K562 (cell line): ENCODE measurements around the gene CMTM8. TPM values are rescaled to one million over a fixed set of nuclear protein-coding genes. Genes with fewer than 3 reads are reported as not detected.

Experiments
- ATAC-seq: fragments of 200-7000 bp; cut with Tn5 transposase; 3 replicates; pipeline ENCODE4 v1.9.1; 2020; ENCODE audit warnings: moderate library complexity
- BruUV-seq: library from RNA; stranded (reverse); fragments of 400-500 nt; replicated peaks from 2 replicates; lab custom pipeline; 2021; lab: Mats Ljungman, UMichigan
- CTCF ChIA-PET: fragments of 300-600 bp; formaldehyde crosslinking; extraction: SDS; loops from one replicate; lab custom pipeline; 2021; ENCODE audit warnings: low intra/inter-chr PET ratio; lab: Yijun Ruan, JAX
- POLR2A ChIA-PET: fragments of 300-600, 350-650 bp; sonication (Branson Sonifier 250); formaldehyde crosslinking; extraction: SDS; loops from one replicate; lab custom pipeline; 2021; ENCODE audit warnings: antibody characterized with exemption, inconsistent platforms; lab: Yijun Ruan, JAX
- DNase-seq, 4 experiments: peaks; one replicate each; pipeline versions ENCODE4 v3.0.0 to v3.0.0-alpha.2; 2011 to 2018; ENCODE audit warnings: low spot score in 3 of 4, mixed read lengths in 3 of 4; ENCODE audit errors: extremely low read depth in 1 of 4
- FAIRE-seq: peaks from 2 replicates; lab custom pipeline; 2011; peaks lifted over from hg19 to GRCh38; lab: Jason Lieb, UNC
- H2AFZ ChIP-seq: 2 replicates; pipeline ENCODE4 v1.6.0; 2011; ENCODE audit warnings: low read depth, low read length, control low read depth, inconsistent platforms
- H3K27ac ChIP-seq: fragments of 200-600 bp; 3 replicates; pipeline ENCODE4 v1.8.0; 2011; ENCODE audit warnings: low read depth, mild to moderate bottlenecking, control low read depth, inconsistent platforms, low read length, moderate library complexity, mixed read lengths; ENCODE audit errors: extremely low read depth
- H3K27me3 ChIP-seq, 2 experiments: fragments of 300-600 bp in 1 of 2; 2 replicates in 1 of 2; 3 replicates in 1 of 2; pipeline versions ENCODE4 v1.6.0 to v1.8.0; 2011; ENCODE audit warnings: inconsistent platforms in 2 of 2, low read length in 2 of 2, mild to moderate bottlenecking in 1 of 2, mixed read lengths in 1 of 2, moderate library complexity in 1 of 2; ENCODE audit not compliant: control insufficient read depth in 2 of 2, insufficient read depth in 2 of 2
- H3K36me3 ChIP-seq: fragments of 300-600 bp; 3 replicates; pipeline ENCODE4 v1.8.0; 2011; ENCODE audit warnings: mild to moderate bottlenecking, low read length, inconsistent platforms; ENCODE audit not compliant: control insufficient read depth, insufficient read depth
- H3K4me1 ChIP-seq, 2 experiments: fragments of 200-600 bp in 1 of 2; replicated peaks in 1 of 2; 2 replicates in 1 of 2; 3 replicates in 1 of 2; pipeline versions ENCODE4 v1.5.1 to v1.8.0; 2011; ENCODE audit warnings: inconsistent platforms in 2 of 2, low read length in 2 of 2, mild to moderate bottlenecking in 1 of 2, mixed read lengths in 1 of 2, moderate library complexity in 1 of 2; ENCODE audit not compliant: control insufficient read depth in 2 of 2, insufficient read depth in 2 of 2
- H3K4me2 ChIP-seq: 2 replicates; pipeline ENCODE4 v1.6.1; 2011; ENCODE audit warnings: low read length, control low read depth, inconsistent platforms, mixed read lengths; ENCODE audit not compliant: insufficient read depth
- H3K4me3 ChIP-seq: fragments of 200-600 bp; sonication (generic), shearing (Covaris generic); 2 replicates; pipeline ENCODE4 v1.5.1; 2016; ENCODE audit warnings: control low read depth, inconsistent platforms
- H3K79me2 ChIP-seq: fragments of 200-600 bp; 3 replicates; pipeline ENCODE4 v1.8.0; 2011; ENCODE audit warnings: low read length, inconsistent platforms; ENCODE audit not compliant: control insufficient read depth, insufficient read depth
- H3K9ac ChIP-seq, 2 experiments: 2 replicates each; pipeline versions ENCODE4 v1.6.0 to v1.6.1; 2011; ENCODE audit warnings: low read depth in 2 of 2, low read length in 2 of 2, control low read depth in 1 of 2, inconsistent platforms in 1 of 2, mild to moderate bottlenecking in 1 of 2, mixed read lengths in 1 of 2; ENCODE audit not compliant: insufficient read depth in 1 of 2
- H3K9me1 ChIP-seq: one replicate; pipeline ENCODE4 v1.6.0; 2011; ENCODE audit warnings: inconsistent platforms, mild to moderate bottlenecking, low read length, moderate library complexity; ENCODE audit not compliant: control insufficient read depth, insufficient read depth
- H3K9me3 ChIP-seq: replicated peaks from 2 replicates; pipeline ENCODE4 v1.5.1; 2011; ENCODE audit warnings: low read depth, low read length, inconsistent platforms; ENCODE audit not compliant: control insufficient read depth, insufficient read depth
- H4K20me1 ChIP-seq: replicated peaks from 2 replicates; pipeline ENCODE4 v1.6.1; 2011; ENCODE audit warnings: low read length, inconsistent platforms, mixed read lengths; ENCODE audit not compliant: control insufficient read depth, insufficient read depth
- CCNT2 ChIP-seq: IDR thresholded peaks from 2 replicates; pipeline ENCODE4 v1.6.1; 2011; ENCODE audit warnings: borderline replicate concordance, low read depth, mild to moderate bottlenecking, moderate library complexity, mixed read lengths, low read length; ENCODE audit not compliant: insufficient read length; ENCODE audit errors: extremely low read depth
- CEBPB ChIP-seq: fragments of 450-650 bp; IDR thresholded peaks from 2 replicates; pipeline ENCODE4 v1.6.1; 2016; ENCODE audit warnings: missing genetic modification characterization, missing compliant biosample characterization
- DIDO1 ChIP-seq: fragments of 450-650 bp; IDR thresholded peaks from 2 replicates; pipeline ENCODE4 v1.6.1; 2016; ENCODE audit warnings: low read depth, missing biosample characterization, missing genetic modification characterization
- MAFG ChIP-seq: fragments of 450-650 bp; conservative IDR thresholded peaks from 2 replicates; pipeline ENCODE4 v1.6.1; 2016; ENCODE audit warnings: missing genetic modification characterization, missing compliant biosample characterization
- MED1 ChIP-seq: sonication (generic); formaldehyde crosslinking; IDR thresholded peaks from 2 replicates; pipeline ENCODE4 v1.8.1; 2023; ENCODE audit warnings: missing genetic modification reagents, borderline replicate concordance
- MTA1 ChIP-seq: fragments of 450-650 bp; IDR thresholded peaks from 2 replicates; pipeline ENCODE4 v1.6.1; 2017; ENCODE audit warnings: borderline replicate concordance
- PTTG1 ChIP-seq: fragments of 450-650 bp; IDR thresholded peaks from 2 replicates; pipeline ENCODE4 v1.6.1; 2016; ENCODE audit warnings: low read depth, mild to moderate bottlenecking, missing genetic modification characterization, missing compliant biosample characterization
- SLC30A9 ChIP-seq: fragments of 250-450 bp; sonication (Bioruptor Pico); IDR thresholded peaks from 2 replicates; pipeline ENCODE4 v1.8.0; 2022; ENCODE audit warnings: mild to moderate bottlenecking, moderate library complexity
- ZNF23 ChIP-seq: fragments of 250-450 bp; sonication (Bioruptor Pico); IDR thresholded peaks from 2 replicates; pipeline ENCODE4 v1.4.0; 2020; ENCODE audit warnings: mild to moderate bottlenecking
- ZNF57 ChIP-seq: fragments of 450-650 bp; formaldehyde crosslinking; IDR thresholded peaks from 2 replicates; pipeline ENCODE4 v1.4.0; 2020; ENCODE audit warnings: mild to moderate bottlenecking, moderate library complexity
- WGBS: fragments of 100-300 bp; shearing (Covaris generic); methylation state at CpG from one replicate; pipeline ENCODE4 v1.1.6; 2016; ENCODE audit warnings: low coverage, mixed read lengths; ENCODE audit not compliant: insufficient coverage; ENCODE audit errors: missing lambda C conversion rate; 5-methylcytosine and 5-hydroxymethylcytosine counted together
- in situ Hi-C: fragments of 300-500 bp; cut with MboI; formaldehyde crosslinking; loops from 4 replicates; pipeline ENCODE4 v1.15.0; 2018; ENCODE audit warnings: inconsistent platforms, mixed read lengths
- intact Hi-C: fragments of 100-400 bp; cut with micrococcal nuclease; formaldehyde crosslinking; loops from 2 replicates; pipeline ENCODE4 v1.14.2; 2022
- polyA plus RNA-seq, 8 experiments: library from polyadenylated mRNA; depleted of rRNA in 4 of 8; stranded (reverse) in 5 of 8; unstranded in 3 of 8; fragments of >200 nt; fragmentation: Nextera tagmentation in 2 of 8; fragmentation: Illumina TruSeq in 1 of 8; extraction: Ambion mirVana in 2 of 8; extraction: Trizol in 1 of 8; gene quantifications; 2 replicates each; pipeline versions ENCODE4 v1.2.1 to v1.2.3, GENCODE V29; 2011 to 2014; ENCODE audit warnings: inconsistent platforms in 1 of 8, missing spikeins in 1 of 8
- total RNA-seq, 7 experiments: library from RNA; depleted of rRNA in 6 of 7; stranded (reverse); fragments of >200 nt in 6 of 7; fragmentation: Illumina TruSeq in 2 of 7; extraction: Trizol in 2 of 7; gene quantifications; 2 replicates each; pipeline versions ENCODE4 v1.2.1 to v1.2.3, GENCODE V29; 2011 to 2021; ENCODE audit warnings: low replicate concordance in 1 of 7
- TF ChIP-seq, protein P1 (sequence below), 3 experiments: IDR thresholded peaks in 2 of 3; conservative IDR thresholded peaks in 1 of 3; 2 replicates each; pipeline ENCODE4 v1.5.1; 2011 to 2012; ENCODE audit warnings: low read length in 3 of 3, mild to moderate bottlenecking in 3 of 3, control low read depth in 2 of 3, improper control_type of control experiment in 1 of 3, inconsistent platforms in 1 of 3, low read depth in 1 of 3, mixed read lengths in 1 of 3, moderate library complexity in 1 of 3; ENCODE audit not compliant: insufficient read depth in 2 of 3
- TF ChIP-seq, protein P2 (sequence below): sonication (generic); formaldehyde crosslinking; IDR thresholded peaks from 2 replicates; pipeline ENCODE4 v1.8.0; 2022; ENCODE audit warnings: missing genetic modification reagents, mild to moderate bottlenecking, moderate library complexity, borderline replicate concordance
- TF ChIP-seq, protein P3 (sequence below): fragments of 450-650 bp; IDR thresholded peaks from 2 replicates; pipeline ENCODE4 v1.7.0; 2016; ENCODE audit warnings: borderline replicate concordance
- TF ChIP-seq, protein P4 (sequence below), 2 experiments: fragments of 450-650 bp; conservative IDR thresholded peaks; 2 replicates each; pipeline ENCODE4 v1.6.1; 2017; ENCODE audit warnings: mild to moderate bottlenecking in 2 of 2, moderate library complexity in 2 of 2
- TF ChIP-seq, protein P5 (sequence below): IDR thresholded peaks from 2 replicates; pipeline ENCODE4 v1.6.1; 2014; ENCODE audit warnings: antibody characterized with exemption

CMTM8 gene
- total and polyA plus RNA-seq, 9 of the 15 experiments (the other 6 are each of a cell fraction or from before 2014, with no cell fraction given) = not detected

DNA sequence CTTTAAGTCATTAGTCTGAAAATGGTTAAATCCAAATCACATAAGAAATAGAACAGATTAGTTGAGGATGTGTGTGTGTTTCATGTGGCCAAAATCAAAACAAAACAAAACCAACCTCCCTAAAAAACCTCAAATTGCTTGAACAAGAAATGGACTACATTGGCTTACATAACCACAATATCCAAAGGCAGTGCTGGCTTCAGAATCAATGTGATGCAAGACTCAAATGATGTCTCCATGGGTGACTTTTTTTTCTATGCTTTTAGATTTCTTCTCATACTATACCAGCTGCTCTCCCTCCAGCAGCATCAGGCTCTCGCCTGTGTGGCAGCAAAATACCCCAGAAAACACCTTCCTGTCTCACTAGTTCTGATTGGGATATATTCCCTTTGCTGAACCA, 36.0 kb upstream of the CMTM8 start:
- intact Hi-C loops (no loop called here), in situ Hi-C loops (no loop called here)
- Histone ChIP-seq H3K36me3 (no peaks in the 10 kb centered on the region), H3K9me3 (no peaks in the 10 kb centered on the region), H4K20me1 (no peaks in the 10 kb centered on the region), H3K9me1 (no peaks in the 10 kb centered on the region), H3K4me1 (no peaks in the 10 kb centered on the region), H3K4me3 (no peak overlapping the region), H3K27me3 (peaks cover 3 to 29% of the 10 kb centered on the region in 2 experiments; a peak in 3 of 5 replicates), H3K27ac (no peak overlapping the region), H3K79me2 (no peaks in the 10 kb centered on the region), H2AFZ (no peak overlapping the region), H3K4me2 (no peak overlapping the region), H3K9ac (no peak overlapping the region)
- 0% methylated on average over 1 of the region's 1 CpG for WGBS
- POLR2A ChIA-PET = no interaction called here
- CTCF ChIA-PET = interaction anchor here (0.6 kb wide), 1 partner anchor 100 kb away, joined by 4 read pairs; no protein-coding TSS in a partner anchor
- no peak for DNase-seq
- no TSS peak for BruUV-seq
- ATAC-seq = no peak
- no peak for FAIRE-seq
- no peak for TF ChIP-seq SLC30A9 (CRISPR knock-in tag)
- TF ChIP-seq ZNF57 (CRISPR knock-in tag) = no peak
- no peak for TF ChIP-seq MTA1
- no peak for TF ChIP-seq CCNT2
- TF ChIP-seq, protein P1, sequence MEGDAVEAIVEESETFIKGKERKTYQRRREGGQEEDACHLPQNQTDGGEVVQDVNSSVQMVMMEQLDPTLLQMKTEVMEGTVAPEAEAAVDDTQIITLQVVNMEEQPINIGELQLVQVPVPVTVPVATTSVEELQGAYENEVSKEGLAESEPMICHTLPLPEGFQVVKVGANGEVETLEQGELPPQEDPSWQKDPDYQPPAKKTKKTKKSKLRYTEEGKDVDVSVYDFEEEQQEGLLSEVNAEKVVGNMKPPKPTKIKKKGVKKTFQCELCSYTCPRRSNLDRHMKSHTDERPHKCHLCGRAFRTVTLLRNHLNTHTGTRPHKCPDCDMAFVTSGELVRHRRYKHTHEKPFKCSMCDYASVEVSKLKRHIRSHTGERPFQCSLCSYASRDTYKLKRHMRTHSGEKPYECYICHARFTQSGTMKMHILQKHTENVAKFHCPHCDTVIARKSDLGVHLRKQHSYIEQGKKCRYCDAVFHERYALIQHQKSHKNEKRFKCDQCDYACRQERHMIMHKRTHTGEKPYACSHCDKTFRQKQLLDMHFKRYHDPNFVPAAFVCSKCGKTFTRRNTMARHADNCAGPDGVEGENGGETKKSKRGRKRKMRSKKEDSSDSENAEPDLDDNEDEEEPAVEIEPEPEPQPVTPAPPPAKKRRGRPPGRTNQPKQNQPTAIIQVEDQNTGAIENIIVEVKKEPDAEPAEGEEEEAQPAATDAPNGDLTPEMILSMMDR (IDR thresholded peaks at IDR 0.05 in 2 of 3, conservative IDR thresholded peaks at IDR 0.05 in 1 of 3; ENCODE audit: insufficient read depth in 2 of 3, low read depth in 1 of 3, low read length in 3 of 3) = no peak
- TF ChIP-seq, protein P2, sequence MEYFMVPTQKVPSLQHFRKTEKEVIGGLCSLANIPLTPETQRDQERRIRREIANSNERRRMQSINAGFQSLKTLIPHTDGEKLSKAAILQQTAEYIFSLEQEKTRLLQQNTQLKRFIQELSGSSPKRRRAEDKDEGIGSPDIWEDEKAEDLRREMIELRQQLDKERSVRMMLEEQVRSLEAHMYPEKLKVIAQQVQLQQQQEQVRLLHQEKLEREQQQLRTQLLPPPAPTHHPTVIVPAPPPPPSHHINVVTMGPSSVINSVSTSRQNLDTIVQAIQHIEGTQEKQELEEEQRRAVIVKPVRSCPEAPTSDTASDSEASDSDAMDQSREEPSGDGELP (CRISPR knock-in tag) = no peak
- TF ChIP-seq CEBPB (tag) = no peak
- no peak for TF ChIP-seq ZNF23 (CRISPR knock-in tag)
- TF ChIP-seq DIDO1 (tag) = no peak
- TF ChIP-seq MAFG = no peak
- TF ChIP-seq MED1 (CRISPR knock-in tag) = no peak
- TF ChIP-seq, protein P3, sequence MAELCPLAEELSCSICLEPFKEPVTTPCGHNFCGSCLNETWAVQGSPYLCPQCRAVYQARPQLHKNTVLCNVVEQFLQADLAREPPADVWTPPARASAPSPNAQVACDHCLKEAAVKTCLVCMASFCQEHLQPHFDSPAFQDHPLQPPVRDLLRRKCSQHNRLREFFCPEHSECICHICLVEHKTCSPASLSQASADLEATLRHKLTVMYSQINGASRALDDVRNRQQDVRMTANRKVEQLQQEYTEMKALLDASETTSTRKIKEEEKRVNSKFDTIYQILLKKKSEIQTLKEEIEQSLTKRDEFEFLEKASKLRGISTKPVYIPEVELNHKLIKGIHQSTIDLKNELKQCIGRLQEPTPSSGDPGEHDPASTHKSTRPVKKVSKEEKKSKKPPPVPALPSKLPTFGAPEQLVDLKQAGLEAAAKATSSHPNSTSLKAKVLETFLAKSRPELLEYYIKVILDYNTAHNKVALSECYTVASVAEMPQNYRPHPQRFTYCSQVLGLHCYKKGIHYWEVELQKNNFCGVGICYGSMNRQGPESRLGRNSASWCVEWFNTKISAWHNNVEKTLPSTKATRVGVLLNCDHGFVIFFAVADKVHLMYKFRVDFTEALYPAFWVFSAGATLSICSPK = no peak
- TF ChIP-seq, protein P4, sequence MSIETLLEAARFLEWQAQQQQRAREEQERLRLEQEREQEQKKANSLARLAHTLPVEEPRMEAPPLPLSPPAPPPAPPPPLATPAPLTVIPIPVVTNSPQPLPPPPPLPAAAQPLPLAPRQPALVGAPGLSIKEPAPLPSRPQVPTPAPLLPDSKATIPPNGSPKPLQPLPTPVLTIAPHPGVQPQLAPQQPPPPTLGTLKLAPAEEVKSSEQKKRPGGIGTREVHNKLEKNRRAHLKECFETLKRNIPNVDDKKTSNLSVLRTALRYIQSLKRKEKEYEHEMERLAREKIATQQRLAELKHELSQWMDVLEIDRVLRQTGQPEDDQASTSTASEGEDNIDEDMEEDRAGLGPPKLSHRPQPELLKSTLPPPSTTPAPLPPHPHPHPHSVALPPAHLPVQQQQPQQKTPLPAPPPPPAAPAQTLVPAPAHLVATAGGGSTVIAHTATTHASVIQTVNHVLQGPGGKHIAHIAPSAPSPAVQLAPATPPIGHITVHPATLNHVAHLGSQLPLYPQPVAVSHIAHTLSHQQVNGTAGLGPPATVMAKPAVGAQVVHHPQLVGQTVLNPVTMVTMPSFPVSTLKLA (conservative IDR thresholded peaks at IDR 0.05) = no peak
- no peak for TF ChIP-seq PTTG1 (tag)
- TF ChIP-seq, protein P5, sequence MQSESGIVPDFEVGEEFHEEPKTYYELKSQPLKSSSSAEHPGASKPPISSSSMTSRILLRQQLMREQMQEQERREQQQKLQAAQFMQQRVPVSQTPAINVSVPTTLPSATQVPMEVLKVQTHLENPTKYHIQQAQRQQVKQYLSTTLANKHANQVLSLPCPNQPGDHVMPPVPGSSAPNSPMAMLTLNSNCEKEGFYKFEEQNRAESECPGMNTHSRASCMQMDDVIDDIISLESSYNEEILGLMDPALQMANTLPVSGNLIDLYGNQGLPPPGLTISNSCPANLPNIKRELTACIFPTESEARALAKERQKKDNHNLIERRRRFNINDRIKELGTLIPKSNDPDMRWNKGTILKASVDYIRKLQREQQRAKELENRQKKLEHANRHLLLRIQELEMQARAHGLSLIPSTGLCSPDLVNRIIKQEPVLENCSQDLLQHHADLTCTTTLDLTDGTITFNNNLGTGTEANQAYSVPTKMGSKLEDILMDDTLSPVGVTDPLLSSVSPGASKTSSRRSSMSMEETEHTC = no peak
